ENCODE results near the gene XYLT1. TPM values are rescaled to one million over a fixed set of nuclear protein-coding genes. Genes with fewer than 3 reads are reported as not detected.

The XYLT1 gene
- total and polyA plus RNA-seq, 2 of the 13 experiments (the other 11 are each of a cell fraction or from before 2014, with no cell fraction given): not detected

DNA sequence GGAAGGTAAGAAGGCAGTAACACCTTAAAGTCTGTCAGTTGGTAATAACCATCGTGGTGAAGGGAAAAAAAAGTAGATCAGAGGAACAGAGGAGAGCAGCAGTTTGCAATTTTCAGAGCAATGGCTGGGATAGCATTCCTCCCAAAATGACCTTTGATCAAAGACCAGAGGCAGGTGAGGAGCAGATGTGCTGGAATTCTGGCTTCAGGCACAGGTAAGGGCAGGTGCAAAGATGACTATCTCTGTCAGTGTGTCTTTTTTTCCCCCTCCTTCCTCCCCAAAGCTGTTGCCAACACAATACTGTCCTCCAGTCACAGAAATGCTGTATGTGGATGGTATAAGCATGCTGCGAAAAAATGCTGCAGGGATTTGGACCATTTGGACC, 166.7 kb downstream of the XYLT1 start (continued):
- TF ChIP-seq, protein P1, sequence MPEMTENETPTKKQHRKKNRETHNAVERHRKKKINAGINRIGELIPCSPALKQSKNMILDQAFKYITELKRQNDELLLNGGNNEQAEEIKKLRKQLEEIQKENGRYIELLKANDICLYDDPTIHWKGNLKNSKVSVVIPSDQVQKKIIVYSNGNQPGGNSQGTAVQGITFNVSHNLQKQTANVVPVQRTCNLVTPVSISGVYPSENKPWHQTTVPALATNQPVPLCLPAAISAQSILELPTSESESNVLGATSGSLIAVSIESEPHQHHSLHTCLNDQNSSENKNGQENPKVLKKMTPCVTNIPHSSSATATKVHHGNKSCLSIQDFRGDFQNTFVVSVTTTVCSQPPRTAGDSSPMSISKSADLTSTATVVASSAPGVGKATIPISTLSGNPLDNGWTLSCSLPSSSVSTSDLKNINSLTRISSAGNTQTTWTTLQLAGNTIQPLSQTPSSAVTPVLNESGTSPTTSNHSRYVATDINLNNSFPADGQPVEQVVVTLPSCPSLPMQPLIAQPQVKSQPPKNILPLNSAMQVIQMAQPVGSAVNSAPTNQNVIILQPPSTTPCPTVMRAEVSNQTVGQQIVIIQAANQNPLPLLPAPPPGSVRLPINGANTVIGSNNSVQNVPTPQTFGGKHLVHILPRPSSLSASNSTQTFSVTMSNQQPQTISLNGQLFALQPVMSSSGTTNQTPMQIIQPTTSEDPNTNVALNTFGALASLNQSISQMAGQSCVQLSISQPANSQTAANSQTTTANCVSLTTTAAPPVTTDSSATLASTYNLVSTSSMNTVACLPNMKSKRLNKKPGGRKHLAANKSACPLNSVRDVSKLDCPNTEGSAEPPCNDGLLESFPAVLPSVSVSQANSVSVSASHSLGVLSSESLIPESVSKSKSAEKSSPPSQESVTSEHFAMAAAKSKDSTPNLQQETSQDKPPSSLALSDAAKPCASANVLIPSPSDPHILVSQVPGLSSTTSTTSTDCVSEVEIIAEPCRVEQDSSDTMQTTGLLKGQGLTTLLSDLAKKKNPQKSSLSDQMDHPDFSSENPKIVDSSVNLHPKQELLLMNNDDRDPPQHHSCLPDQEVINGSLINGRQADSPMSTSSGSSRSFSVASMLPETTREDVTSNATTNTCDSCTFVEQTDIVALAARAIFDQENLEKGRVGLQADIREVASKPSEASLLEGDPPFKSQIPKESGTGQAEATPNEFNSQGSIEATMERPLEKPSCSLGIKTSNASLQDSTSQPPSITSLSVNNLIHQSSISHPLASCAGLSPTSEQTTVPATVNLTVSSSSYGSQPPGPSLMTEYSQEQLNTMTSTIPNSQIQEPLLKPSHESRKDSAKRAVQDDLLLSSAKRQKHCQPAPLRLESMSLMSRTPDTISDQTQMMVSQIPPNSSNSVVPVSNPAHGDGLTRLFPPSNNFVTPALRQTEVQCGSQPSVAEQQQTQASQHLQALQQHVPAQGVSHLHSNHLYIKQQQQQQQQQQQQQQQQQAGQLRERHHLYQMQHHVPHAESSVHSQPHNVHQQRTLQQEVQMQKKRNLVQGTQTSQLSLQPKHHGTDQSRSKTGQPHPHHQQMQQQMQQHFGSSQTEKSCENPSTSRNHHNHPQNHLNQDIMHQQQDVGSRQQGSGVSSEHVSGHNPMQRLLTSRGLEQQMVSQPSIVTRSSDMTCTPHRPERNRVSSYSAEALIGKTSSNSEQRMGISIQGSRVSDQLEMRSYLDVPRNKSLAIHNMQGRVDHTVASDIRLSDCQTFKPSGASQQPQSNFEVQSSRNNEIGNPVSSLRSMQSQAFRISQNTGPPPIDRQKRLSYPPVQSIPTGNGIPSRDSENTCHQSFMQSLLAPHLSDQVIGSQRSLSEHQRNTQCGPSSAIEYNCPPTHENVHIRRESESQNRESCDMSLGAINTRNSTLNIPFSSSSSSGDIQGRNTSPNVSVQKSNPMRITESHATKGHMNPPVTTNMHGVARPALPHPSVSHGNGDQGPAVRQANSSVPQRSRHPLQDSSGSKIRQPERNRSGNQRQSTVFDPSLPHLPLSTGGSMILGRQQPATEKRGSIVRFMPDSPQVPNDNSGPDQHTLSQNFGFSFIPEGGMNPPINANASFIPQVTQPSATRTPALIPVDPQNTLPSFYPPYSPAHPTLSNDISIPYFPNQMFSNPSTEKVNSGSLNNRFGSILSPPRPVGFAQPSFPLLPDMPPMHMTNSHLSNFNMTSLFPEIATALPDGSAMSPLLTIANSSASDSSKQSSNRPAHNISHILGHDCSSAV (CRISPR knock-in tag; IDR thresholded peaks at IDR 0.05; ENCODE audit: borderline replicate concordance): no peak
- no peak for TF ChIP-seq ZNF333 (CRISPR knock-in tag; IDR thresholded peaks at IDR 0.05; ENCODE audit: borderline replicate concordance)

DNA sequence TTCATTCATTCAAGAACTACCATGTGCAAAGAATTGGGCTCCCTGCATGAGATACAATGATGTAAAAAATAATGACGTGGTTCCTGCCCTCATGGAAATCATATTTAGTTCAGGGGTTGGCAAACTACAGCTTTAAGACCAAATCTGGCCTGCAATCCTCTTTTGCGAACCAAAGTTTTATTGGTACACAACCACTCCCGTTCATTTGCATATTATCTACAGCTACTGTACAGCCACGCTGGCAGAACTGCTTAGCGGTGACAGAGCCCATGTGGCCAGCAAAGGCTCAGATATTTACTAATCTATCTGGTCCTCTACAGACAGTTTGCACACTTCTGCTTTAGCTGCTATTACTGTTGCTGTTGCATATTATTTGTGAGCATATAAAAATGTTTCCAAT, 167.7 kb downstream of the XYLT1 start:
- H3K4me2 ChIP-seq (ENCODE audit: low read depth, low read length): no peak overlapping the region
- peaks cover 2 to 8% of the 10 kb centered on the region in 2 experiments; a peak in 1 of 5 replicates for H3K27me3 ChIP-seq (ENCODE audit: control insufficient read depth in 1 of 2, insufficient read depth in 2 of 2, low read length in 2 of 2)
- no peaks in the 10 kb centered on the region for H3K9me3 ChIP-seq (ENCODE audit: low read length)
- BruUV-seq (replicated peaks): no TSS peak
- WGBS (ENCODE audit: low lambda C conversion rate): 4% methylated on average over 5 of the region's 5 CpGs
- FAIRE-seq: no peak
- H4K20me1 ChIP-seq (ENCODE audit: insufficient read depth, low read length): no peaks in the 10 kb centered on the region
- DNase-seq (ENCODE audit: low spot score): no peak
- no peak overlapping the region for H3K4me3 ChIP-seq (replicated peaks in 1 of 3; ENCODE audit: insufficient read depth in 1 of 3, low read depth in 2 of 3, low read length in 3 of 3)
- ChIA-PET POLR2A (no interaction called here), CTCF (ENCODE audit: low intra/inter-chr PET ratio, low total read pairs) (no interaction called here)
- in situ Hi-C loops (cut with HindIII; ENCODE audit: extremely low pct_ligation_motif_present, low pct_unique_long_range_greater_than_20kb) (no loop called here), intact Hi-C loops (cut with micrococcal nuclease; ENCODE audit: unreplicated experiment) (no loop called here)
- H3K36me3 ChIP-seq (replicated peaks in 1 of 2; ENCODE audit: control insufficient read depth in 1 of 2, insufficient read depth in 2 of 2, low read length in 2 of 2): no peaks in the 10 kb centered on the region
- TF ChIP-seq CREB1 (IDR thresholded peaks at IDR 0.05): peak; percentile 15; the same call in 1 of the 2 replicates
- TF ChIP-seq CREB1 (CRISPR knock-in tag; IDR thresholded peaks at IDR 0.05): no peak
- TF ChIP-seq, protein P2, sequence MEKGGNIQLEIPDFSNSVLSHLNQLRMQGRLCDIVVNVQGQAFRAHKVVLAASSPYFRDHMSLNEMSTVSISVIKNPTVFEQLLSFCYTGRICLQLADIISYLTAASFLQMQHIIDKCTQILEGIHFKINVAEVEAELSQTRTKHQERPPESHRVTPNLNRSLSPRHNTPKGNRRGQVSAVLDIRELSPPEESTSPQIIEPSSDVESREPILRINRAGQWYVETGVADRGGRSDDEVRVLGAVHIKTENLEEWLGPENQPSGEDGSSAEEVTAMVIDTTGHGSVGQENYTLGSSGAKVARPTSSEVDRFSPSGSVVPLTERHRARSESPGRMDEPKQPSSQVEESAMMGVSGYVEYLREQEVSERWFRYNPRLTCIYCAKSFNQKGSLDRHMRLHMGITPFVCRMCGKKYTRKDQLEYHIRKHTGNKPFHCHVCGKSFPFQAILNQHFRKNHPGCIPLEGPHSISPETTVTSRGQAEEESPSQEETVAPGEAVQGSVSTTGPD (CRISPR knock-in tag; IDR thresholded peaks at IDR 0.05): no peak
- TF ChIP-seq KDM5B (CRISPR knock-in tag; IDR thresholded peaks at IDR 0.05; ENCODE audit: borderline replicate concordance): no peak
- H3K27ac ChIP-seq (ENCODE audit: extremely low read length, insufficient read depth, low read length): no peak overlapping the region
- H3K79me2 ChIP-seq (ENCODE audit: insufficient read depth, low read length): no peaks in the 10 kb centered on the region
- H3K9ac ChIP-seq (ENCODE audit: insufficient read depth, low read depth, low read length): no peak overlapping the region
- H2AFZ ChIP-seq (ENCODE audit: low read length): no peak overlapping the region
- no peaks in the 10 kb centered on the region for H3K4me1 ChIP-seq (ENCODE audit: insufficient read depth, low read length)
- no peak for ATAC-seq

Data from HepG2 (cell line).